Subcutaneous abdominal adipose tissue (tissue), 5 donors: ENCODE results near the gene OR10C1.

Source experiments
- H3K27ac ChIP-seq: one replicate; pipeline ENCODE4 v1.7.0; 2013; ENCODE audit warnings: low read depth, mild to moderate bottlenecking, inconsistent platforms, low read length, moderate library complexity
- H3K27me3 ChIP-seq, 5 donors: one replicate each; pipeline ENCODE4 v1.7.0; 2013; ENCODE audit warnings: low read length in 5 of 5, inconsistent platforms in 1 of 5; ENCODE audit not compliant: control insufficient read depth in 5 of 5, insufficient read depth in 4 of 5
- H3K36me3 ChIP-seq, 5 donors: one replicate each; pipeline ENCODE4 v1.7.0; 2013; ENCODE audit warnings: low read length in 5 of 5; ENCODE audit not compliant: control insufficient read depth in 5 of 5, insufficient read depth in 5 of 5
- H3K4me1 ChIP-seq, 5 donors: one replicate each; pipeline ENCODE4 v1.7.0; 2013; ENCODE audit warnings: low read length in 5 of 5, mild to moderate bottlenecking in 3 of 5, moderate library complexity in 1 of 5; ENCODE audit not compliant: control insufficient read depth in 5 of 5, insufficient read depth in 5 of 5
- H3K4me3 ChIP-seq, 5 donors: one replicate each; pipeline ENCODE4 v1.7.0; 2013; ENCODE audit warnings: low read length in 5 of 5, low read depth in 1 of 5
- H3K9ac ChIP-seq, 5 donors: one replicate each; pipeline ENCODE4 v1.7.0; 2013; ENCODE audit warnings: low read length in 5 of 5, mild to moderate bottlenecking in 4 of 5, moderate library complexity in 3 of 5
- H3K9me3 ChIP-seq, 5 donors: one replicate each; pipeline ENCODE4 v1.7.0; 2013; ENCODE audit warnings: low read length in 5 of 5; ENCODE audit not compliant: control insufficient read depth in 5 of 5
- donor health status: healthy.
- donor health status: healthy.
- donor health status: healthy.
- donor health status: healthy.
- donor health status: healthy.

The OR10C1 gene

DNA sequence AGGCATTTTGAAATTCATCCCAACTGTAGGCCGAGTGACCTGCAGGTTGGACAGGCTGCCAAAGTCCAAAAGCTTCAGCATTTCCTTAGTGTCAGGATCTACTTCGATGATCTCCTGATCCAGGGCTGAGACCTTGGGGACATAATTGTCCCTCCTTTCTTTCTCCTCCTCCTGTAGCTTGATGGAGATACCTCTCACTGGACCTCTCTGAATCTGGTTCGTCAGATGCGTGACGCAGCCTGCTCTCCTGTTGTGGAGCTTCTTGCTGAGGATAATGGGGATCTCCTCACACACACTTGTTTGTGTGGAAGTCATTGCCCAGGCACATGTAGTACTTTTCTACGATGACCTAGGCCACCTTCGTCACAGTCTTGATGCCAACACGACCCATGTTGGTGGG, 50.2 kb downstream of the OR10C1 start:
- Histone ChIP-seq H3K36me3 (no peaks in the 10 kb centered on the region), H3K27ac (no peak overlapping the region), H3K4me3 (no peak overlapping the region), H3K9ac (no peak overlapping the region), H3K4me1 (no peaks in the 10 kb centered on the region), H3K9me3 (no peaks in the 10 kb centered on the region), H3K27me3 (peaks cover 0 to 2% (median 0%) of the 10 kb centered on the region in 5 donors)

DNA sequence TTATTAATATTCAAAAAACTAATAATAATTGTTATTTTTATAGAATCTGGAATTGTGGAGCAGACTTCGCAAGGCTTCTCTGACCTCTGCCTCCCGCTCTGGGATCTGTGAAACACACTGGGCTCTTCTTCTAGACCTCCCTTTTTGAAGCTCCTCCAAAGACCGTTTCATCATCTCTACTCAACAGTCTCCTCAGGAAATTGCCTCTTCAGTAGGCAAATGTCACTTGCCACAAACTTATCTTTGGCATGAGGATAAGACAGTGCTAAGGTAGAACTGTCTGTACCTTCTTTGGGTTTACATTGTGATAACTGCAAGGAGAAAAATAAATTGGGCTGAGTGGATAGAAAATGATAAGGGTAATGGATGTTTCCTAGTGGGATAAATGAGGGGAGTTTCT, 50.9 kb downstream of the OR10C1 start:
- Histone ChIP-seq H3K36me3 (no peaks in the 10 kb centered on the region), H3K4me1 (no peaks in the 10 kb centered on the region), H3K27ac (no peak overlapping the region), H3K27me3 (peaks cover 0 to 2% (median 0%) of the 10 kb centered on the region in 5 donors), H3K9me3 (no peaks in the 10 kb centered on the region), H3K4me3 (no peak overlapping the region), H3K9ac (no peak overlapping the region)

DNA sequence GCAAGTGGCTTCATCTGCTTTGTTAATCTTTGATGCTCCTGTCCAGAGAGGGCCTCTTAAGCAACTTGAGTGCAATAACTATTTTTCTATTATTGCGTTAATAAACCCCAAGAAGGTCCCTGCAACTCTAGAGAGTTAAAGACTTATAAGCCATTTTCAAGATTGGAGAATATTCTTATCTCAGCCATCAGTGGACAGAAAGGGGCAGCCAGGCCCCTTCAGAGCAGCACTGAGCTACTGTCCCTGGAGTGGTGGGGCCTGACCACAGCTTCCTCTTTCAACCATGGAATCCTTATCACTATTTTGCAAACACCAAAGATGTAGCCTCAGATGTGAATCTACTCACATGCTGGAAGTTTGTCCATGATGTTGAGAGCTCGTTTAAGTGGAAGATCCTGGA, 51.4 kb downstream of the OR10C1 start:
- peaks cover 0 to 2% (median 0%) of the 10 kb centered on the region in 5 donors for H3K27me3 ChIP-seq
- H3K9ac ChIP-seq: no peak overlapping the region
- no peaks in the 10 kb centered on the region for H3K4me1 ChIP-seq
- H3K27ac ChIP-seq: no peak overlapping the region
- no peak overlapping the region for H3K4me3 ChIP-seq
- H3K9me3 ChIP-seq: no peaks in the 10 kb centered on the region
- no peaks in the 10 kb centered on the region for H3K36me3 ChIP-seq
